KMS-11 (cell line): Measurements from ENCODE around the gene TXNRD1.

Experiments used
- H2AFZ ChIP-seq: fragments of 200-600 bp; sonication (generic); 2 replicates; pipeline ENCODE4 v1.6.1; 2016; ENCODE audit warnings: antibody characterized with exemption, mixed run types, low read depth
- H3K27ac ChIP-seq: fragments of 200-600 bp; sonication (generic); 2 replicates; pipeline ENCODE4 v1.6.1; 2016; ENCODE audit warnings: mild to moderate bottlenecking, mixed run types
- H3K27me3 ChIP-seq: fragments of 200-600 bp; sonication (generic); 2 replicates; pipeline ENCODE4 v1.6.1; 2017; ENCODE audit warnings: mild to moderate bottlenecking, low read depth, mixed run types, moderate library complexity; ENCODE audit not compliant: insufficient read depth
- H3K36me3 ChIP-seq: fragments of 200-600 bp; sonication (generic); 2 replicates; pipeline ENCODE4 v1.6.1; 2017; ENCODE audit warnings: mild to moderate bottlenecking, mixed run types; ENCODE audit not compliant: insufficient read depth
- H3K4me1 ChIP-seq: fragments of 200-600 bp; sonication (generic); 2 replicates; pipeline ENCODE4 v1.6.1; 2016; ENCODE audit warnings: mild to moderate bottlenecking, low read depth, mixed run types; ENCODE audit not compliant: poor library complexity, severe bottlenecking
- H3K4me2 ChIP-seq: fragments of 200-600 bp; sonication (generic); 2 replicates; pipeline ENCODE4 v1.7.0; 2016; ENCODE audit warnings: mild to moderate bottlenecking, mixed run types
- H3K4me3 ChIP-seq: fragments of 200-600 bp; sonication (generic); IDR thresholded peaks from 2 replicates; pipeline ENCODE4 v1.6.1; 2017; ENCODE audit warnings: low read depth, low read length, mixed read lengths; ENCODE audit not compliant: insufficient read depth
- H3K79me2 ChIP-seq: fragments of 200-600 bp; sonication (generic); 2 replicates; pipeline ENCODE4 v1.6.1; 2016; ENCODE audit warnings: low read depth, mixed run types; ENCODE audit not compliant: insufficient read depth
- H3K9ac ChIP-seq: fragments of 200-600 bp; sonication (generic); 2 replicates; pipeline ENCODE4 v1.6.1; 2016; ENCODE audit warnings: mild to moderate bottlenecking, mixed run types
- H4K20me1 ChIP-seq: fragments of 200-600 bp; sonication (generic); 2 replicates; pipeline ENCODE4 v1.6.1; 2016; ENCODE audit warnings: mild to moderate bottlenecking, mixed run types; ENCODE audit not compliant: insufficient read depth
- CTCF ChIP-seq: fragments of 200-600 bp; sonication (generic); conservative IDR thresholded peaks from 2 replicates; pipeline ENCODE4 v1.6.1; 2017; ENCODE audit warnings: low read depth, mild to moderate bottlenecking, antibody characterized with exemption, low read length, moderate library complexity, mixed read lengths

TXNRD1 gene

DNA sequence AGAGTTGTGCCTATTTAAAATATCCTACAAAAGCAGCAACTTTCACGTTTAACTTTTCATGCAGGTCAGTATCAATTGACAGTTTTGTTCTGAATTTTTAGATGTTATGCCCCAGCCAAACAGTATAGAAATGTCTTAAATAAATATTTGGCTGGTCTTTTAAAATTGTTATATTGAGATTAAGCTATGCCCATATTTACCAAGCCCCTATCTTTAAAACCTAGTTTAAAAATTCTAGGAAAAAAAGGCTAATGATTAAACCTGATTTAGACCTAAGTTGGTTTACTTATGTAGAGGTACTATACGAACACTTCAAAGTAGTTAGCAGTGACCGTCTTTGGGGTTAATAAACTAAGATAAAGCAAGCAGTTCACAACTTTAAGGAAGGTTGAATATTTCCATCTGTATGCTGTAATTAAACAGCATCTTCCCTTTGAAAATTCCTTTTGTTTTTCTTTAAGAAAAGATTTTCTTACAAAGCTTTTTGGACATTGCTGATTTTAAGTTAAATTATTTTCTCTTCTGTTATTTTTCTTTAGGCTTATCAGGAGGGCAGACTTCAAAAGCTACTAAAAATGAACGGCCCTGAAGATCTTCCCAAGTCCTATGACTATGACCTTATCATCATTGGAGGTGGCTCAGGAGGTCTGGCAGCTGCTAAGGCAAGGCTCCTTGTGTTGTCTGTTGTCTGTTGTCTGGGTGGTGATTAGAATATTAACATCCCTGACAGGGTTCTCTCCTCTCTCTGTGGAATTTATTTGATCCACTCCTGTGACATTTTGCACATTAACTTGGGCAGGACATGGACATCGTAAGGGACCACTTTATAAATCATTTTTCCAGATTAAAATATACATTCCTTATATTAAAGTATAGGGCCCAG is 95.4 kb downstream of the TXNRD1 start:
- no peak for TF ChIP-seq CTCF
- Histone ChIP-seq H3K4me1 (no peaks in the 10 kb centered on the region), H3K9ac (no peak overlapping the region), H3K79me2 (peaks cover 62% of the 10 kb centered on the region), H4K20me1 (0 out of 2 replicates have a peak, but pooled peaks cover 3% of the 10 kb centered on the region), H3K36me3 (peaks cover 3% of the 10 kb centered on the region), H3K4me3 (no peak overlapping the region), H3K27me3 (no peaks in the 10 kb centered on the region), H2AFZ (no peak overlapping the region), H3K4me2 (no peak overlapping the region), H3K27ac (no peak overlapping the region)

DNA sequence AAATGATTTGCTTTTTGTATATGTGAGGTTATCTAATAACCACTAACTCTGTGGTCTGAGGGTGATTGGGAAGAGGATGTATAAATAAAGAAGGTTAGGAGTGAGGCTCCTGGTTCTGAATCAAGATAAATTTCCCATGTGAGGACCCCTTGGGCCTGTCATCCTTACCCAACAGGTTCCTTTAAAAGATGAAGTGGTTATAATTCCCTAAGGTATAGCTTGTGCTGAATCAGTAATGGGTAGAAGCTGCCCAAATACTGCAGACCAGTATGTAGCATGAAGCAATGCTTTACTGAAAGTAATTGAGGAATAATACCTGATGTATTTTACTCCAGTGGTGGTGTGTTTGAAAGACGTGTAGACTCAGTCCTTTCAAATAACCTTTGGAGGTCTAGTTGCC is 96.6 kb downstream of the TXNRD1 start:
- Histone ChIP-seq H3K4me2 (no peak overlapping the region), H3K36me3 (peaks cover 3% of the 10 kb centered on the region), H3K79me2 (peaks cover 51% of the 10 kb centered on the region), H4K20me1 (0 out of 2 replicates have a peak, but pooled peaks cover 3% of the 10 kb centered on the region), H3K9ac (no peak overlapping the region), H3K4me1 (no peaks in the 10 kb centered on the region), H3K27me3 (no peaks in the 10 kb centered on the region), H2AFZ (no peak overlapping the region), H3K27ac (no peak overlapping the region), H3K4me3 (no peak overlapping the region)
- no peak for TF ChIP-seq CTCF

GRCh38 chr12:104312654-104313053 is 97.1 kb downstream of the TXNRD1 start:
- Histone ChIP-seq H3K27me3 (no peaks in the 10 kb centered on the region), H3K9ac (no peak overlapping the region), H3K4me3 (no peak overlapping the region), H2AFZ (no peak overlapping the region), H3K36me3 (peaks cover 3% of the 10 kb centered on the region), H3K4me1 (no peaks in the 10 kb centered on the region), H3K79me2 (peaks cover 46% of the 10 kb centered on the region), H4K20me1 (0 out of 2 replicates have a peak, but pooled peaks cover 3% of the 10 kb centered on the region), H3K4me2 (no peak overlapping the region), H3K27ac (no peak overlapping the region)
- no peak for TF ChIP-seq CTCF

GRCh38 chr12:104313568-104314241 is 98.1 kb downstream of the TXNRD1 start:
- no peak overlapping the region for H2AFZ ChIP-seq
- no peak overlapping the region for H3K9ac ChIP-seq
- H3K4me2 ChIP-seq, result no peak overlapping the region
- no peak overlapping the region for H3K4me3 ChIP-seq
- H3K4me1 ChIP-seq, result no peaks in the 10 kb centered on the region
- peaks cover 4% of the 10 kb centered on the region for H3K36me3 ChIP-seq
- H3K79me2 ChIP-seq, result peaks cover 37% of the 10 kb centered on the region
- no peak overlapping the region for H3K27ac ChIP-seq
- no peak for TF ChIP-seq CTCF
- H3K27me3 ChIP-seq, result no peaks in the 10 kb centered on the region
- 0 out of 2 replicates have a peak, but pooled peaks cover 3% of the 10 kb centered on the region for H4K20me1 ChIP-seq
